ENCODE measurements around the gene BCL2L1. TPM values are rescaled to one million over a fixed set of nuclear protein-coding genes. Genes with fewer than 3 reads are reported as not detected.

The BCL2L1 gene
- total and polyA plus RNA-seq, 9 donors = 21.7 to 65.1 (median 40.2) TPM

DNA sequence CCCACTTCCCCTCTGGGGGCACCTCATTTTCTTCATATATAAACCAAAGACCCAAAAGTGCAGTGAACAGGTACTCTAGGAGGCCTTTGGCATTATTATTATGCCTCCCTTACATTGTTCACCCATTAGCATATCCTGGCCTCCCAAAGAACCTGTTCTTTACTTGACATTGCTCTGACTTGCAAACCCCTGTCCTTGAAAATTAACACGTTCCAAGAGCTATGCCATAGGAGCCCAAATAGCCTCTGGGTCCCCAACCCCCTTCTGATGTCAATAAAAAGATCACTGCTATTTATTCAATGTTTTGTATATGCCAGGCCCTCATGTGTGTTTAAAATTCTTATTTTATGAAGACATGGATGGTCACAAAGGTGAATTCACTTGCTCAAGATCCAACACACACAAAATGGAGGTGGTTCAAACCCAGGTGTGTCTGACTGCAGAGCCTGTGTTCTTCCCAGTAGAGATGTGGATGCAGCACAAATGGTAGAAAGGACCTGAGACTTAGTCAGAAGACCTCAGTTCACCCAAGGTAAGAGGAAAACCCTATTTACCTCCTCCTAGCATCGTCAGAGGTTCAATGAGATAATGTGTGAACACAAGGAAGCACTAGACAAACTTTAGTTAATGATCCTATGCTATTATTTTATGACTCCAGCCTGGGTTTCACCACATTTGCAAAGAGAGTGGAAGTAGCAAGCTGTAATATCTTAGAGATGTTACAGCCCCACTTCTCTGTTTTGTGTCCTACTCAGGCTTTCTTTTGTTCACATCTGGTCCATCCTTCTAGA, 36.6 kb downstream of the BCL2L1 start:
- no peak overlapping the region for H3K4me3 ChIP-seq
- H3K9me3 ChIP-seq = no peaks in the 10 kb centered on the region
- intact Hi-C loops (cut with DNase I) = no loop called here
- no peaks in the 10 kb centered on the region for H3K27me3 ChIP-seq
- DNase-seq = no peak
- no peaks in the 10 kb centered on the region for H3K36me3 ChIP-seq
- H3K27ac ChIP-seq = no peak overlapping the region
- no peak for TF ChIP-seq CTCF (IDR thresholded peaks at IDR 0.05)
- no peak for TF ChIP-seq EP300 (IDR thresholded peaks at IDR 0.05)
- TF ChIP-seq POLR2A (IDR thresholded peaks at IDR 0.05) = no peak
- 87 to 97% (median 90%) methylated on average over 2 of the region's 2 CpGs for WGBS, 3 donors
- peaks cover under 1% of the 10 kb centered on the region for H3K4me1 ChIP-seq (ENCODE audit: insufficient read depth)

DNA sequence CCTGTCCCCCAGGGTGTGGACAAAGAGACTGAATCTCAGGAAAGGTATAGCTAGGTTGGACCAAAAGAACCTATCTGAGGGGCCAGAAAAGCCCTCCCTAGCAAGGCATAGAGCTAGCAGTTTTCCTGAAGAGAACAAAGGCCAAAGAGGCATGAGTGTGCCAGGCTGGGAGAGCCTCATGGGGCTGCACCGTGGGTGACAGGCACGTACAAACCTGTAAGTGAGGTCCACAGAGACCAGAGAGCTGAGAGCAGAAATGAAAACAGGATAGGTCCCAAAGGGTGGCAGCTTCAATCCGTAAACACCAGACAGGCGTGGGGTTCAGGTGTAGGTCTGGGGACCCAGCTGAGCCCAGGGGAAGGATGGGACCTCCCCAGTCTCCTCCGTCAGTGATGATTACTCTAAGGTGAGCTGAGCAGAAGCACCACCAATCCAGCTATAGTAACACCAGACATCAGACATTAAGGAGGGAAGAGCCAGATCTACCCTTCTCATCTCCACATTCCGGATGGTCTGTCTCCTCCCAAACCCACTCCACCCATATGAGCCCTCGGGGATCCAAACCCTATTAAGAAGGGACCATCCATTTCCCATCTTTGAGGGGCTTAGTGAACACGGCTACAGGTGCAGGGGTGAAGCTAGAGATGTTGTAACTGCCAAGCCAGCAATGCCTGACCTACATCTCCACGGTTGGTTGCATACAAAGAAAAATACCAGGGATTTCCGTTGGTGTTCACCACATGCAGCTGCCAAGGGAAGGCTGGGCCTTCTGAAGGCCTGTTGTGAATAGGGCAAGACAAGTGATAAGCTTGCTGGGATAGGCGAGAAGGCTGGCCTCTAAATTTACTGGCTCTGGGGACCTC, 38.3 kb downstream of the BCL2L1 start:
- Histone ChIP-seq H3K27me3 (no peaks in the 10 kb centered on the region), H3K4me1 (ENCODE audit: insufficient read depth) (peaks cover 3% of the 10 kb centered on the region), H3K4me3 (no peak overlapping the region), H3K9me3 (no peaks in the 10 kb centered on the region), H3K36me3 (no peaks in the 10 kb centered on the region), H3K27ac (no peak overlapping the region)
- WGBS, 3 donors = 92 to 94% (median 93%) methylated on average over 11 of the region's 11 CpGs
- TF ChIP-seq POLR2A (IDR thresholded peaks at IDR 0.05) (no peak), CTCF (IDR thresholded peaks at IDR 0.05) (no peak), EP300 (IDR thresholded peaks at IDR 0.05) (no peak)
- DNase-seq = no peak
- intact Hi-C loops (cut with DNase I) = no loop called here

GRCh38 chr20:31682927-31683326, 39.7 kb downstream of the BCL2L1 start:
- Histone ChIP-seq H3K4me3 (no peak overlapping the region), H3K27ac (no peak overlapping the region), H3K9me3 (no peaks in the 10 kb centered on the region), H3K36me3 (no peaks in the 10 kb centered on the region), H3K27me3 (no peaks in the 10 kb centered on the region), H3K4me1 (ENCODE audit: insufficient read depth) (peaks cover 14% of the 10 kb centered on the region)
- no peak for DNase-seq
- intact Hi-C loops (cut with DNase I) = no loop called here
- TF ChIP-seq POLR2A (IDR thresholded peaks at IDR 0.05) (no peak), CTCF (IDR thresholded peaks at IDR 0.05) (no peak), EP300 (IDR thresholded peaks at IDR 0.05) (no peak)
- 79 to 82% (median 80%) methylated on average over 2 of the region's 2 CpGs for WGBS, 3 donors

GRCh38 chr20:31682352-31682751, 40.3 kb downstream of the BCL2L1 start:
- peaks cover 17% of the 10 kb centered on the region for H3K4me1 ChIP-seq (ENCODE audit: insufficient read depth)
- no peaks in the 10 kb centered on the region for H3K36me3 ChIP-seq
- DNase-seq = no peak
- H3K27me3 ChIP-seq = no peaks in the 10 kb centered on the region
- no peak overlapping the region for H3K27ac ChIP-seq
- no peaks in the 10 kb centered on the region for H3K9me3 ChIP-seq
- no peak overlapping the region for H3K4me3 ChIP-seq
- intact Hi-C loops (cut with DNase I) = no loop called here
- no peak for TF ChIP-seq POLR2A (IDR thresholded peaks at IDR 0.05)
- no peak for TF ChIP-seq CTCF (IDR thresholded peaks at IDR 0.05)
- no peak for TF ChIP-seq EP300 (IDR thresholded peaks at IDR 0.05)
- 97 to 99% (median 97%) methylated on average over 3 of the region's 3 CpGs for WGBS, 3 donors

All from ovary (tissue), 9 donors.